Liver (tissue), 9 donors: ENCODE results near the gene SOCS3. TPM values are rescaled to one million over a fixed set of nuclear protein-coding genes. Genes with fewer than 3 reads are reported as not detected.

ENCODE experiments used
- DNase-seq: peaks from one replicate; pipeline ENCODE4 v3.0.0-alpha.2; 2017; ENCODE audit warnings: low spot score
- H3K27ac ChIP-seq, 2 donors: one replicate each; pipeline ENCODE4 v1.7.0; 2013; ENCODE audit warnings: inconsistent platforms in 2 of 2, low read length in 2 of 2, control low read depth in 1 of 2, low read depth in 1 of 2, mild to moderate bottlenecking in 1 of 2
- H3K27me3 ChIP-seq, 4 donors: one replicate each; pipeline versions ENCODE4 v1.6.1 to v1.7.0; 2013; ENCODE audit warnings: low read length in 3 of 4, inconsistent platforms in 1 of 4, mild to moderate bottlenecking in 1 of 4, moderate library complexity in 1 of 4; ENCODE audit not compliant: control insufficient read depth in 4 of 4, insufficient read depth in 4 of 4
- H3K36me3 ChIP-seq, 4 donors: one replicate each; pipeline versions ENCODE4 v1.6.1 to v1.7.0; 2013; ENCODE audit warnings: low read length in 3 of 4, mild to moderate bottlenecking in 3 of 4, low read depth in 1 of 4, moderate library complexity in 1 of 4; ENCODE audit not compliant: control insufficient read depth in 4 of 4, insufficient read depth in 3 of 4
- H3K4me1 ChIP-seq, 4 donors: one replicate each; pipeline versions ENCODE4 v1.6.1 to v1.7.0; 2013; ENCODE audit warnings: low read length in 3 of 4, mild to moderate bottlenecking in 3 of 4, moderate library complexity in 1 of 4; ENCODE audit not compliant: control insufficient read depth in 4 of 4, insufficient read depth in 4 of 4
- H3K4me3 ChIP-seq, 3 donors: one replicate each; pipeline versions ENCODE4 v1.6.1 to v1.7.0; 2013; ENCODE audit warnings: low read length in 3 of 3, control low read depth in 1 of 3, low read depth in 1 of 3, mild to moderate bottlenecking in 1 of 3
- H3K9ac ChIP-seq, 2 donors: one replicate each; pipeline ENCODE4 v1.7.0; 2013; ENCODE audit warnings: low read length in 2 of 2, mild to moderate bottlenecking in 2 of 2, moderate library complexity in 2 of 2, control low read depth in 1 of 2, low read depth in 1 of 2
- H3K9me3 ChIP-seq, 4 donors: one replicate each; pipeline versions ENCODE4 v1.6.1 to v1.7.0; 2013; ENCODE audit warnings: low read length in 3 of 4; ENCODE audit not compliant: control insufficient read depth in 4 of 4
- ATF3 ChIP-seq: IDR thresholded peaks from 2 replicates; pipeline ENCODE4 v1.6.1; 2016; ENCODE audit warnings: antibody characterized with exemption
- CTCF ChIP-seq: fragments of 150-350 bp; IDR thresholded peaks from 2 replicates; pipeline ENCODE4 v1.5.1; 2017; ENCODE audit warnings: improper control_type of control experiment, low read depth, low read length; ENCODE audit not compliant: missing input control
- EGR1 ChIP-seq, 2 donors: IDR thresholded peaks; 2 replicates each; pipeline ENCODE4 v1.6.1; 2016 to 2018; ENCODE audit warnings: antibody characterized with exemption in 2 of 2, low read depth in 2 of 2
- FOXA1 ChIP-seq: IDR thresholded peaks from 2 replicates; pipeline ENCODE4 v1.6.1; 2016; ENCODE audit warnings: antibody characterized with exemption
- FOXA2 ChIP-seq: IDR thresholded peaks from 2 replicates; pipeline ENCODE4 v1.6.1; 2016; ENCODE audit warnings: antibody characterized with exemption
- GABPA ChIP-seq, 2 donors: IDR thresholded peaks in 1 of 2; conservative IDR thresholded peaks in 1 of 2; 2 replicates each; pipeline ENCODE4 v1.6.1; 2016; ENCODE audit warnings: antibody characterized with exemption in 2 of 2, mild to moderate bottlenecking in 1 of 2, moderate library complexity in 1 of 2
- HNF4A ChIP-seq, 2 donors: conservative IDR thresholded peaks; 2 replicates each; pipeline ENCODE4 v1.6.1; 2016; ENCODE audit warnings: antibody characterized with exemption in 2 of 2, mild to moderate bottlenecking in 2 of 2
- HNF4G ChIP-seq: IDR thresholded peaks from 2 replicates; pipeline ENCODE4 v1.6.1; 2016; ENCODE audit warnings: antibody characterized with exemption
- JUND ChIP-seq, 2 donors: IDR thresholded peaks; 2 replicates each; pipeline ENCODE4 v1.6.1; 2016; ENCODE audit warnings: antibody characterized with exemption in 2 of 2
- MAX ChIP-seq: IDR thresholded peaks from 2 replicates; pipeline ENCODE4 v1.6.1; 2016; ENCODE audit warnings: antibody characterized with exemption
- NR2F2 ChIP-seq: IDR thresholded peaks from 2 replicates; pipeline ENCODE4 v1.6.1; 2016; ENCODE audit warnings: antibody characterized with exemption
- RAD21 ChIP-seq, 2 donors: IDR thresholded peaks; 2 replicates each; pipeline ENCODE4 v1.6.1; 2016; ENCODE audit warnings: antibody characterized with exemption in 2 of 2, mild to moderate bottlenecking in 2 of 2
- REST ChIP-seq: IDR thresholded peaks from 2 replicates; pipeline ENCODE4 v1.6.1; 2016; ENCODE audit warnings: antibody characterized with exemption, mild to moderate bottlenecking
- RXRA ChIP-seq, 2 donors: IDR thresholded peaks; 2 replicates each; pipeline ENCODE4 v1.6.1; 2017 to 2018; ENCODE audit warnings: antibody characterized with exemption in 2 of 2, mild to moderate bottlenecking in 1 of 2
- SP1 ChIP-seq: IDR thresholded peaks from 2 replicates; pipeline ENCODE4 v1.6.1; 2018; ENCODE audit warnings: antibody characterized with exemption, mild to moderate bottlenecking
- TAF1 ChIP-seq: conservative IDR thresholded peaks from 2 replicates; pipeline ENCODE4 v1.6.1; 2016; ENCODE audit warnings: antibody characterized with exemption, mild to moderate bottlenecking
- YY1 ChIP-seq: IDR thresholded peaks from 2 replicates; pipeline ENCODE4 v1.6.1; 2016; ENCODE audit warnings: antibody characterized with exemption, mild to moderate bottlenecking
- WGBS: extraction: QIAGEN DNeasy Blood & Tissue Kit; methylation state at CpG from one replicate; pipeline ENCODE4 v1.1.7; 2013; 5-methylcytosine and 5-hydroxymethylcytosine counted together
- polyA plus RNA-seq, 2 donors: library from polyadenylated mRNA; stranded (reverse) in 1 of 2; unstranded in 1 of 2; fragments of 200-250 nt in 1 of 2; fragments of >200 nt in 1 of 2; fragmentation: Nextera tagmentation in 1 of 2; extraction: Ambion mirVana in 1 of 2; gene quantifications; one replicate each; pipeline versions ENCODE4 v1.2.1 to v1.2.3, GENCODE V29; 2013 to 2015
- total RNA-seq, 2 donors: library from RNA; depleted of rRNA; stranded (reverse); fragments of >200 nt; gene quantifications; one replicate each; pipeline ENCODE4 v1.2.3, GENCODE V29; 2014
- donor health status: healthy.
- donor health status: healthy.
- donor health status: healthy.
- donor health status: healthy.
- donor health status: healthy.

Gene SOCS3
- total and polyA plus RNA-seq, 4 donors = 12.2 to 48.0 (median 18.3) TPM

- DNase-seq = no peak
- no peak overlapping the region for H3K4me3 ChIP-seq
- H3K9me3 ChIP-seq = no peaks in the 10 kb centered on the region
- H3K4me1 ChIP-seq = peaks cover 5 to 19% (median 15%) of the 10 kb centered on the region in 4 donors
- no peak overlapping the region for H3K9ac ChIP-seq
- WGBS = 91% methylated on average over 28 of the region's 28 CpGs
- H3K27ac ChIP-seq = no peak overlapping the region
- no peaks in the 10 kb centered on the region for H3K27me3 ChIP-seq
- H3K36me3 ChIP-seq = peaks cover 17 to 59% (median 36%) of the 10 kb centered on the region in 4 donors
- TF ChIP-seq JUND (IDR thresholded peaks at IDR 0.05) (no peak), FOXA1 (no peak), HNF4A (conservative IDR thresholded peaks at IDR 0.05) (no peak)
Observed at GRCh38 chr17:78399028-78399692, 39.3 kb upstream of the SOCS3 start.

GRCh38 chr17:78398390-78398789 is 38.5 kb upstream of the SOCS3 start:
- DNase-seq = no peak
- H3K27me3 ChIP-seq = no peaks in the 10 kb centered on the region
- 91% methylated on average over 3 of the region's 3 CpGs for WGBS
- H3K36me3 ChIP-seq = peaks cover 13 to 51% (median 33%) of the 10 kb centered on the region in 4 donors
- peaks cover 5 to 20% (median 15%) of the 10 kb centered on the region in 4 donors for H3K4me1 ChIP-seq
- H3K9me3 ChIP-seq = no peaks in the 10 kb centered on the region
- no peak overlapping the region for H3K27ac ChIP-seq
- no peak overlapping the region for H3K4me3 ChIP-seq
- H3K9ac ChIP-seq = no peak overlapping the region
- no peak for TF ChIP-seq NR2F2
- no peak for TF ChIP-seq TAF1
- TF ChIP-seq GABPA (IDR thresholded peaks at IDR 0.05 in 1 of 2, conservative IDR thresholded peaks at IDR 0.05 in 1 of 2) = no peak
- TF ChIP-seq RXRA (IDR thresholded peaks at IDR 0.05) = no peak
- TF ChIP-seq FOXA2 = no peak
- no peak for TF ChIP-seq RAD21 (IDR thresholded peaks at IDR 0.05)
- no peak for TF ChIP-seq EGR1 (IDR thresholded peaks at IDR 0.05; ENCODE audit: low read depth in 2 of 2)
- TF ChIP-seq MAX = no peak
- TF ChIP-seq SP1 = no peak
- TF ChIP-seq ATF3 = no peak
- no peak for TF ChIP-seq CTCF
- TF ChIP-seq HNF4G = no peak
- no peak for TF ChIP-seq HNF4A (conservative IDR thresholded peaks at IDR 0.05)
- no peak for TF ChIP-seq YY1
- no peak for TF ChIP-seq JUND (IDR thresholded peaks at IDR 0.05)
- TF ChIP-seq REST = no peak
